HG02840 (cell line): Measurements from ENCODE around the gene IGFBP6.
A peak's percentile ranks its signal among the peaks of the same experiment; 100 is the strongest.

Experiments
- ATAC-seq: cut with Tn5 transposase; IDR thresholded peaks from one replicate; pipeline ENCODE4 v1.9.1; 2021; ENCODE audit warnings: mild to moderate bottlenecking, moderate library complexity, moderate number of reproducible peaks; ENCODE audit not compliant: unreplicated experiment, low FRiP score

IGFBP6 gene

GRCh38 chr12:53069621-53070410 is 27.7 kb upstream of the IGFBP6 start:
- no peak for ATAC-seq

DNA sequence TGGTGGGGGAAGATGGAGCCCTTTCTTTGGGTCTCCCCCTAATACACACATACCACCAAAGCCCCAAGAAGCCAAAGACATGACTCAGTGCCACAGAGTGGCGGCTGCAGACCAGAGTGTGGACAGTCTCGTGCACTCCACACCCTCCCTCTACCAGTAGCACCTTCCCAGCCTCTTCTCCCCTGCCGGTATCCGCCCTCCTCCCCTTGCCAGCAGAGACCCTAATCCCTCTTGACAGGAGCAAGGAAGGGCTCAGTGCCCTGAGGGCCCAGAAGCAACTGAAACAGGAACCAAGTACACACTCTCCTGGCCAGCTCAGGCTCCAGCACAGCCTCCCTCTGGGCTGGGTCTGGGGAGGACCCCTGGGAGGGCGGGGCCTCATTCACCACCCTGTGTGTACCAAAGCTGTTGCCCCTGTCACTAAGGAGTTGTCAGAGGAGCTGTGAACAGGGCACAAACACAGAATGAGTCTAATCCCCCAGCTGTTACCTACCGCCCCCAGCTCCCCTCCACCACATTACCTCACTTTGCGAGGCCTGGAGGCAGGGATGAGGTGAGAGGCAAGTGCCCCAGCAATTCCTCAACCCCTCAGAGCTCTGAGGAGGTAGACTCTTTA is 26.5 kb upstream of the IGFBP6 start:
- no peak for ATAC-seq

GRCh38 chr12:53071591-53072551 is 25.6 kb upstream of the IGFBP6 start:
- no peak for ATAC-seq

DNA sequence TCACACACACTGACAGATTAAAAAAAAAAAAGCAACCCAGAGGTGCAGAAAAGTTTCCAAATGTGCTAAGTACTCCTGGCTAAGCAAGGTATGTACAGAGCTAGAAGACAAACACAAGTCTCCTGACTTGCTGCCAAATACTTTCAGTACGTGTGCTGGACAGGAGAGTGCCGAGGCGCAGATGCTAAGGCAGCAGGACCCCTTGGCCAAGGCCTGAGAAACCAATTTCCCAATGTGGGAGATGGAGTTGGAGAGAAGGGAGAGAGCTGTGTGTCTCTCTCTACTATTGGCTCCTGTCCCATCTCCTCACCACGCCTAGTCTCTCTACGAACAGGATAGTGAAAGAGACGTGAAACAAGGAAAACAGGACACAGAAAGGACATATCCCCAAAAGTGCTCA is 23.6 kb upstream of the IGFBP6 start:
- no peak for ATAC-seq

- ATAC-seq: no peak
These were observed 23.0 kb upstream of the IGFBP6 start for GRCh38 chr12:53074283-53074998.

- no peak for ATAC-seq
These were observed 22.5 kb upstream of the IGFBP6 start for GRCh38 chr12:53074999-53075370.

DNA sequence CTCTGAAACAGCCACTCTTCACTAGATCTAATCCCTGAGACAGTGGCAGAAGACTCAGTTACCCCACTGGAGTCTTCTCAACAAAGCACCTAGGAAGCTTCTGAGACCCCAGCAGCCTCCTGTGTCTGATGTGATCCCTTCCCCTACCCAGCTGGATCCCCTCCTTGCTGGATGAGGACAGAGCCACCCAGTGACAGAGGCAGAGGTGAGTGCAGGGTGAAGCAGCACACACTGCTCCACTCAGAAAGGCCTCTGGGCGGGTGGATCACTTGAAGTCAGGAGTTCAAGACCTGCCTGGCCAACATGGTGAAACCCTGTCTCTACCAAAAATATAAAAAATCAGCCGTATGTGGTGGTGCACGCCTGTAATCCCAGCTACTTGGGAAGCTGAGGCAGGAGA is 21.0 kb upstream of the IGFBP6 start:
- no peak for ATAC-seq

DNA sequence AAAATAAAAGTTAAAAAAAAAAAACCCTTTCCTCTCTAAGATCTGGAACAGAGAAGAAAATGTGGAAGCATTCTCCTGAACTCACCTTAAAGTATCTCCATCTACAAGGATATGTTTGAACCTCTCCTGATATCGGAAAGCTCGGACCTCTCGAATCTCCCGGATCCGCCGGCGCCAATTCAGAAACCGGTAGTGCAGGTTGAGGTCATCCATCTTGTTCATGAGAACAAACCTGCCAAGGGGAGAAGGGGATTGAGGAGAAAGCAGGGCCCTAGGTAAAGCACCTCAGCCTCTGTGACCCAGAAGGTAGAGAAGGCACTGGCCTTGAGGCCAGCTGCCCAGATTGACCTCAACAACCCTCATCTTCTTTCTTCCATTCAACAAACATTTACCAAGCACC is 20.4 kb upstream of the IGFBP6 start:
- ATAC-seq: no peak

GRCh38 chr12:53078425-53079225 is 18.8 kb upstream of the IGFBP6 start:
- ATAC-seq: peak; percentile 20

- ATAC-seq: peak; percentile 98
These were observed 18.0 kb upstream of the IGFBP6 start, which contains the start of gene SPRYD3 for GRCh38 chr12:53079226-53080117. SPRYD3 (minus strand) TSS chr12:53079390; CDS start chr12:53079333, 57 bp downstream.

DNA sequence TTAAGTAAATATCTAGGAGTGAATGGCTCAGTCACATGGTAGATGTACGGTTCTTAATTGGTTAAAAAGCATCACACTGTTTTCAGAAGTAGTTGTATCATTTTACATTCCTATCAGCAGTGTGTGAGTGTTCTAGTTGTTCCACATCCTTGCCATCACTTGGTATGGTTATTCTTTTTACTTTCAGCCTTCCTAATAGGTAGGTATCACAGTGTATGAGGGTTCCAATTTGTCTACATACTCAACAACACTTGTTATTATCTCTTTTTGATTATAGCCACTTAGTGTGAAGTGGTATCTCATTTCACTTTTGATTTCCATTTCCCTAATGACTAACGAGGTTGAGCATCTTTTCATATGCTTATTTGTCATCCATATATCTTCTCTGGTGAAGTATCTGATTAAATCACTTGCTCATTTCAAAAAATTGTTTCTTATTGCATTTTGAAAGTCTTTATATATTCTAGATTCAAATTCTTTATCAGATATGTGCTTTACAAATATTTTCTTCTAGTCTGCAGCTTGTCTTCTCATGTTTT is 14.8 kb upstream of the IGFBP6 start:
- ATAC-seq: no peak

DNA sequence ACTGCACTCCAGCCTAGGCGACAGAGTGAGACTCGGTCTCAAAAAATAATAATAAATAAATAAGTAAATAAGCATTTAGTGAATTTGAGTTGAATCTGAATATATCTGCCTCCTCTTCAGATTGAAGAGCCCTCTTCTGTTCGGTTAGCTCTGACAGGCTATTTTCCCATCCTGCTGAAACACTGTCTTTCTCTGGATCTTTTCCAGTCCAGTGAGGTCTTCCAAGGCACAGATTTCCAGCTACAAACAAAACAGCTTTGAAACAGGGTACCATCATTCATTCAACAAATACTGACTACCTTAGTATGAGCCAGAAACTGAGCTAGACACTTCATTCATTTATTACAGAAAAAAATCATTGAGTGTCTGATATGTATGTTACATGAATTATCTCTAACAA is 11.1 kb upstream of the IGFBP6 start:
- ATAC-seq: no peak

GRCh38 chr12:53090105-53090504 is 7.4 kb upstream of the IGFBP6 start:
- ATAC-seq: no peak

- no peak for ATAC-seq
These were observed 6.9 kb upstream of the IGFBP6 start for GRCh38 chr12:53090554-53090953.

- ATAC-seq: no peak
These were observed 5.7 kb upstream of the IGFBP6 start for GRCh38 chr12:53091756-53092155.

- no peak for ATAC-seq
These were observed 3.6 kb upstream of the IGFBP6 start for GRCh38 chr12:53093777-53094393.

GRCh38 chr12:53094394-53094787 is 3.1 kb upstream of the IGFBP6 start:
- ATAC-seq: no peak
